Hematopoietic multipotent progenitor cell treated with erythropoietin and hydrocortisone succinate and interleukin-3 and kit ligand, for 15 days (in vitro differentiated cells): Measurements from ENCODE around the gene DCP2.
"Not testable (repeated sequence)": the region's sequence is repeated elsewhere in the genome, so short reads cannot be mapped to it uniquely, and the experiment has no call there.

Experiments used
- DNase-seq: peaks from one replicate; pipeline ENCODE4 v3.0.0-alpha.2; 2015; ENCODE audit warnings: low spot score

Gene DCP2

DNA sequence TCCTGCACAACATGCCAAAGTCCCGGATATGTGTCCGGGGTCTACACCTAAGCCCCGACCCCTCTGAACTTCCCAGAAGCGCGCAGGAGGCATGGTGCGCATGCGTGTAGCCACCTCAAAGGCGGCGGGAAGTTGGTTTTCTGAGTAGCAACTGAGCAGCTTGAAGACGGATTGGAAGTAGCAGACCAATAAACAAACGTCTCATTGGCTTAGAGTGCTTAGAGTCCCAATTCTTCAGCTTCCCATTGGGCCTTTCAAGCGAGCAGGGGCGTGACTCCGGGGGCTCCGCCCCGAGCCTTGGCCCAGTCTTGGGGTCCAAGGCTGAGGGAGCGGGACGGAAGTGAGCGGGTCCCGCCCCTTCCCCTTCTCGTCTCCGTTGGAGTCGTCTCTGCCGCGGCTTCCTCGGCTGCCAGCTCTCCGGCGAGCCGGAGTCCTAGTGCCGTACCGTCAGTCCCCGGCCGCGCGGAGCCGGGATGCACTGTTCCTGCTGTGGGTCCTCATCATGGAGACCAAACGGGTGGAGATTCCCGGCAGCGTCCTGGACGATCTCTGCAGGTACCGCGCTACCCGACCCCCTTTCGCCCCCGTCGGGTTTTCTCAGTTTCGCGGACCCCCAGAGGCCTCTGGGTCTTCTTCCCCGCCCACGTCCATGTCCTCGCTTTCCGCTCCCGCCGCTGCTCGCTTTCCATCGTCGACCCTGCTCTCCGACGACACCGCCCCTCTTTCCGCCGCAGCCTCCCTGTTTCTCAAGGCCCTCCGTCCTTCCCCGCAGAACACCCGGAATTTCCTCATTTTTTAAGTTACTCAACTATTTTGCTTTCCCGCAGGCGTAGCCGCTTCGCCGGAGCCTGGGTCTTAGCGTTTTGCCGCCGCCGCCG is at the start of gene DCP2:
DCP2 (plus strand) TSS at position 367 of the 878 bp plus-strand sequence; CDS start at position 503, 136 bp downstream.
- peak; percentile 97 for DNase-seq

DNA sequence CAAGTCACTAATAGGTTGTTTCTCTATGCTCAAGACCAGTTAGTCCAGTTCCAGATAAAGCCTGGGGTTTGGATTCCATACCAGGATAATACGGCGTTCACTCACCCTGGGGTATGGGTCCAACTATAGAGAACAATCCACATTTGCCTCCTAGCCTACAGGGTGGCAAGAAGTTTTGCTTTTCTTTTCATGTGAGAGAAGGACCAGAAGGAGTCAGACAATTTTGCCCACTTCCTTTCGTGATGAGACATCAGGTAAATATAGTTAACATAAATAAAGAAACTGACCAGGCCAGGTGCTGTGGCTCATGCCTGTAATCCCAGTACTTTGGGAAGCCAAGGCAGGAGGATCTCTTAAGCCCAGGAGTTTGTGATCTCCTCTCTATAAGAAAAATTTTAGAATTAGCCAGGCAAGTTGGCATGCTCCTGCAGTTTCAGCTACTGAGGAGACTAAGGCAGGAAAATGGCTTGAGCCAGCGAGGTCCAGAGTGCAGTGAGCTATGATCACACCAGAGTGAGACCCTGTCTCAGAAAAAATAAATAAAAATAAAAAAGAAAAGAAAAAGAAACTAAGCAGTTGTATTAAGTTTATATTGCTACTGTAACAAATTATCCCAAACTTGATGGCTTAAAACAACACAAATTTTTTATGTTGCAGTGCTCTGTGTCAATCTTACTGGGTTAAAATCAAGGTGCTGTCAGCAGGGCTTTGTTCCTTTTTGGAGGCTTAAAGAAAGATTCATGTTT is 47.1 kb upstream of the DCP2 start:
- no peak for DNase-seq

GRCh38 chr5:112930082-112930344 is 46.6 kb upstream of the DCP2 start:
- no peak for DNase-seq

DNA sequence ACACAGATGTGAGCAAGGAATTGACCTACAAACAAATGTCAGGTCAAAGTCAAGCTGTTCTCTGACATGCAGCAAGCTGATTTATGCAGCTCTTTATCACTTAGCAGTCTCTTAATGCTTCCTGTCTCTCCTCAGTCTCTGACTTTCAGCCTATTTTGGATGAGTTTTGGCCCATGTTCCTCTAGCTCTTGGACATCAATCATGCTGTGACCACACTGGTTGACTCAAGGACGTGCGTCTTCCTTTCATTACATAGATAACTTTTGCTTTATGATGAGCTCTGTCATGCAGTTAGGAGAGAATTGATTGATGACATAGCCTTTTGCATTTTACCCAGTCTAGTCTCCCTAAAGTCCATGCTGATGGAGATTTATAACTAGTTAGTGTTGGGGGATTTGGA is 45.1 kb upstream of the DCP2 start:
- DNase-seq, result no peak

DNA sequence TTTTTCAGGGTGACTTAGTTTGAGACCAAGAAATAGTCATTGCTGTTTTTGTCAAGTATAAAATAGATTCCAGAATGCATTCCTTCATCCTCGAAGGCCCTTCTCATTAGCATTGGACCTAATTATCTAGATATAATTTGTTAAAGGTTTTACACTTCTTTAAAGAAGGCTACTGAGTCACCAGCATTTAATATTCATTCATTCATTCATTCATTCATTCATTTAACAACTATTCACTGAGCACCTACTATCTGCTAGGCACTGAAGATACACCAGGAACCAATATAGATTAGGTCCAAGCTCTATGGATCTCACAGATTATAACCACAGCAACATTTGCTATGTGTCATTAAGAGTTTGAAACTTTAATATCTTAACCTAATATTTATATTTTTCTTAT is 43.5 kb upstream of the DCP2 start:
- DNase-seq, result no peak

- DNase-seq, result no peak
These were observed 42.8 kb upstream of the DCP2 start for GRCh38 chr5:112933651-112934365.

- no peak for DNase-seq
These were observed 42.3 kb upstream of the DCP2 start for GRCh38 chr5:112934366-112934663.

DNA sequence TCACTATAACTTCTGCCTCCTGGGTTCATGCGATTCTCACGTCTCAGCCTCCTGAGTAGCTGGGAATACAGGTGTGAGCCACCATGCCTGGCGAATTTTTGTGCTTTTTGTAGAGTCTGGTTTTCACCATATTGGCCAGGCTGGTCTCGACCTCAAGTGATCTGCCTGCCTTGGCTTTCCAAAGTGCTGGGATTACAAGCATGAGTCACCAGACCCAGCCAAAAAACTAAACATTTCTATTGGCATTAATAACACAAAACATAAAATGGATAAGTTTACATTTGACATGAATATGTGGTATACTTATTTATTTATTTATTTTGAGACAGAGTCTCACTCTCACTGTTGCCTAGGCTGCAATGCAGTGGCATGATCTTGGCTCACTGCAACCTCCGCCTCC is 40.9 kb upstream of the DCP2 start:
- no peak for DNase-seq

- DNase-seq, result no peak
These were observed 38.3 kb upstream of the DCP2 start for GRCh38 chr5:112938286-112938685.

GRCh38 chr5:112940670-112941069 is 35.9 kb upstream of the DCP2 start:
- no peak for DNase-seq

DNA sequence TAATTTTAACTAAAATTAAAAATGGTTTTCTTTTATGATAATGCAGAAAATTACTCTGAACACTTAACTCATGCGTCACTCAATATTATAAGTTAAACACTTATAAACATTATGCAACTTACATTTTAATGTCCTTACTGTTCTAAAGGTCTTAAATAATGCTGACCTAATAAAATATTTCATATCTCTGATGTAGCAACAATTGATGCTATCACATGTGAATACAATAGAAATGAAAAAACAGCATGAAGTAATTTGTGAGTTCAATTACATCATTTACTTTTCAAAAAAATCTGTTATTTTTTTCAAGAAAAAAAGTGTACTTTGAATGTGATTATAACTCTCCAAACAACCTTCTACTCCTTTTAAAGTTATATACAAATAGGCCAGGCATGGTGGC is 28.1 kb upstream of the DCP2 start:
- no peak for DNase-seq

GRCh38 chr5:112951124-112951702 is 25.4 kb upstream of the DCP2 start:
- no peak for DNase-seq

DNA sequence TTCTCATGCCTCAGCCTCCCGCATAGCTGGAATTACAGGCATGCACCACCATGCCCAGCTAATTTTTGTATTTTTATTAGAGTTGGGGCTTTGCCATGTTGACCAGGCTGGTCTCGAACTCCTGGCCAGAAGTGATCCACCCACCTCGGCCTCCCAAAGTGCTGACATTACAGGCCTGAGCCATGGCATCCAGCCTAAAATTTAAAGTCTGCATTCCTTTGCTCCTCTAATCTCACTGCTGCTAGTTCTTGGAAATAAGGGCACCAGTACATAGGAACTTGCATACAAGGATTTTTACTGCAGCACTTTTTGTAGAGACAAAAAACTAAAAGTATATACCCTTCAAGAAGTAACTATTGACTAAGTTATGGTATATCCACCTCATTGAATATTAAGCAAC is 20.0 kb upstream of the DCP2 start:
- no peak for DNase-seq

GRCh38 chr5:112957036-112957808 is 19.4 kb upstream of the DCP2 start:
- no peak for DNase-seq

DNA sequence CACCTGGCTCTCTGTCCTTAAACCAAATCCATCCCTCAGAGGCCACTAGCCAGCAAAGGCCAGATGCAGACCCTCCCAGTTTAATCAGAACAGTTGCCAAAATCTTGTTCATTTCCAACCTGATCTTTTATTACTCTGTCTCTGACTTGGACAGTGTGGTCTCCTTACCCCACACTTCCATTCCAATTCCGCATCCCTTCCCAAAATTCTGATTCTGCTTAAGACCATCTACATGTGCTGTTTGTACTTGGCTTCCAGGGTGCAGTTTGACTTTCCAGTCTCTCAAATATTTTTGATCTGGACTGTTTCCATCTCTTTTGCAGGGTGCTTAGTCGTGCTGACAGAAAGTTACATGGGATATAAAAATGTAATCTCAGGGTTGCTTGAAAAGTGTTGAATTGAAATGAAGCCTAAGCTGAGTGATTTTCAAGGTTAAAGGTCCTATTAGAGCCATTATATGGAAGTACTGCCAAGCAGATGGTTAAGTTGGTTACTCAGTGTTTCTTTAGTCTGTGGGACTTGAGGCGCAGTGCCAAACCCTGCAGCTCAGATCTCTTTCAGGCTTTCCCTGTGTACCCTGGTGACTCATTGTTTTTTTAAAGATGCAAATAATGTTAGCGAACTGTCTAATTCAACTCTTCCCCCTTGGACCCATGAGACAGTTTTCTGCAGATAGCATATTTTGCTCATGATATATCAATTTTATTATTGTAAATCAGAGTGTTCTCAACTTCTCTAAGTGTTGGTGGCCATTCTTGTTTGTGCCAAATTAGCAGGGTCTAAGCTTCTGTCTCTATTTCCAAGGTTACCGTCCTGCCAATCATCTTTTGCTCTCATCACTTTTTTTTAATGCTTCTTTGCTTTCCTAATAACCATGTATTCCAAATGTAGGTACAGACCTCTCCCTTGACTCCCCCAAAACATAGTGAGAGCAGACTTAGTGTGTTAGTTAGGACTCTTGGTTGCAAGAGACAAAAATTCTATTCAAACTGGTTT is 18.2 kb upstream of the DCP2 start:
- no peak for DNase-seq

DNA sequence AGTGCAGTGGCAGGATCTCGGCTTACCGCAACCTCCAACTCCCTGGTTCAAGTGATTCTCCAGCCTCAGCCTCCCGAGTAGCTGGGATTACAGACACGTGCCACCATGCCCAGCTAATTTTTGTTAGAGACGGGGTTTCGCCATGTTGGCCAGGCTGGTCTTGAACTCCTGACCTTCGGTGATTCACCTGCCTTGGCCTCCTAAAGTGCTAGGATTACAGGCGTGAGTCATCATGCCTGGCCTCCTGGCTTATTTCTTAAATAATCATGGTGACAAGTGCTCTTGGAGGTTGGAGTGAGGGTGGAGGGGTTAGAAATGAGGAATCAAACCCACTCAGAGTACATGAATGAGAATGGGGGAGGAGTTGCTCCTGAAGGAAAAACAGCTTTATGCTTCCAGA is 16.7 kb upstream of the DCP2 start:
- DNase-seq, result not testable (repeated sequence)

DNA sequence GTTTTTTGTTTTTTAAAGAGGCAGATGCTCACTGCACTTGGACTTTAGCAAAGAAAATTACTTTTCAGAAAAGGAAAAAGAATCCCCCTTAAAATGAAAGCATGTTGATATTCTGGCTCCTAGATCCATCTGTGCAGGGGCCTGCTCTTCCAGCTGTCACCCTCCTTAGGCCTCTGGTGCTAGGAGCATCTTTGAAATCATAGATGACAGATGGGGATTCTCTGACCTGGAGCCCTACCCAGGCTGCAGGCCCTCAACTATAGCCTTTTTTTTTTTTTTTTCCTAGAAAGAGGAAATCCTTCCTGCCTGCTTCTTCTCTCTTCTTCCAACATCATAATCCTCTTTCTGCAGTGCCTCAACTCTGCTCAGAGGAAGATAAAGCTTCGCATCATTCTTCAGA is 16.3 kb upstream of the DCP2 start:
- no peak for DNase-seq

DNA sequence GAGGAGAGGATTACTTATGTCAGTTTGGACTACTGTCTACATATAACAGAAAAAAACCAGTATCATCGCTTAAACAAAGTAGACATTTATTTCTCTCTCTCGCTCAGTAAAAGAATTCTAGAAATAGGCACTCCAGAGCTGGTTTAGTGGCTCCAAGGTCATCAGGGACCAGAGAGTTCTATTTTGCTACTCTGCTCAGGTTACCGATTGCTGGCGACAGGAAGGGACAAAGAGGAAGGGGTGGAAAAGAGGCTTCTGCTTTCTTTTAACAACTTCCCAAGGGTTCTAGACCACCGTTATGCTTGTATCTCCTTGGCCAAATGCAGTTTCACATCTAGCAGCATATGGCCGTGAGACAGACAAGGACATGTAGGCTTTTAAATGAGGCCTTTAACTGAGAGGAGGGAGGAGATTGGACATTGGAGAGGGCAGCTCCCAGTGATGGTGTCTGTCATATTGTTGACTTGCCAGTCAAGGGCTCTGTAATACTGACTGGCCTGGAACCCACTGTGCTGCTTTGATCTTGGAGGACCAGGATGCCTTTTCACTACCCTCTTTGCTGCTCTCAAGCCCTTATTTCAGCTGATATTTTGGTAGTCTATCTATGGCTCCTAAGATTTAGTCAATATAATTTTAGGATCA is 15.6 kb upstream of the DCP2 start:
- no peak for DNase-seq

- DNase-seq, result not testable (repeated sequence)
These were observed 13.2 kb upstream of the DCP2 start for GRCh38 chr5:112963374-112963733.

DNA sequence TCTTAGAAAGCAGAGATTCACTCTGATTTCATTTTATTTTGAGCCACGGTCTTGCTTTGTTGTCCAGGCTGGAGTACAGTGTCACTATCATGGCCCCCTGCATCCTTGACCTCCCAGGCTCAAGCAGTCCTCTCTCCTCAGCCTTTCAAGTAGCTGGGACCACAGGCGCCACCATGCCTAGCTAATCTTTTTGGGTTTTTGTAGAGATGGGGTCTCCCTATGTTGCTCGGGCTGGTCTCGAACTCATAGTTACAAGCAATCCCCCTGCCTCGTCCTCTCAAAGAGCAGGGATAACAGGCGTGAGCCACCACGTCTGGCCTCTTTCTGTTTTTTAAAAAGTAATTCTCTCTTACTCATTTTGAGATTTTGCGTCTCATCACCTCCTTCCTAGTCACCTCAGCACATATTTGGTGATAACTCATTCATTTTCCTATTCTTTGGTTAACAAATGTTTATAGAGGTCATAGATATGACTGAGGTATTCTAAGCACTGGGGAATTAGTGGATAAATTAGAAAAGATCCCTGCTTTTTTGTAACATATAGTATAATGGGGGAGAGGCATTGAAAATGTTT is 10.8 kb upstream of the DCP2 start:
- no peak for DNase-seq
